Measurements from ENCODE around the gene COL4A1. TPM values are rescaled to one million over a fixed set of nuclear protein-coding genes. Genes with fewer than 3 reads are reported as not detected.

Gene COL4A1
- total RNA-seq, 1 donor from 2014 or later: 105 TPM

DNA sequence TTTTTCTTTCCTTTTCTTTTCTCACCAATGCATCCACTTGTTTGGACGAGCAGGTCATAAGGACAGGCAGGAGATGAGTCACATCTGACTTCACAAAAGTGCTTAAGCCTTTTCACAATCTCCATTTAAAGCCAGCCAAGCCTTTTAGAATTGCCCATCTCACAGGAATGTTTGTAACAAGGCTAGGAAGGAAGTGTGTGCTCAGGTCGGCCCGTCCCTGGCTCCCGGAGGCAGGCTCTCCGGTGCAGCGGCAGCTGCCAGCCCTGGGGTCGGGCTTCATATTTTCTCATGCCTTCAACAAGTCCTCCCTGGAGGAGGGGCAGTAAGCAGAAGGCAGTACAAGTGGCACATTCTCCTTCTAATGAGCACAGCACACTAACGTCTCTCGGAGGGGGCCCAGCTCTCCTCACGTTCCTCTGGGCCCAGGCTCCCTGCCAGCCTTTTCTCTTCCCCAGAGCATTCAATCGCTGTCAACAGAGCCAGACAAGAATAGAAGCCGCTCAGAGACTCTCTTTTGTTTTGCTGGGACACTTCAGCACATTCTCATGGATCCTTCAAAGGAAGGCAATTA, 180.5 kb downstream of the COL4A1 start:
- Histone ChIP-seq H3K4me2 (peak overlapping the region; percentile 64), H3K4me1 (peaks cover 70% of the 10 kb centered on the region), H3K9me3 (ENCODE audit: low read depth) (no peaks in the 10 kb centered on the region), H3K27ac (peak overlapping the region; percentile 97), H3K9ac (no peak overlapping the region), H3K4me3 (peak overlapping the region; percentile 22), H3F3A (ENCODE audit: low read depth) (peaks cover 38% of the 10 kb centered on the region), H3K36me3 (no peaks in the 10 kb centered on the region), H3K27me3 (no peaks in the 10 kb centered on the region), H2AFZ (replicated peaks) (no peak overlapping the region), H3K79me2 (ENCODE audit: low read depth) (no peaks in the 10 kb centered on the region), H4K20me1 (ENCODE audit: low read depth) (no peaks in the 10 kb centered on the region)
- peaks cover 11% of the 10 kb centered on the region for H3K27me3 Mint-ChIP-seq (ENCODE audit: insufficient read depth, low read depth)
- TF ChIP-seq EZH2 (IDR thresholded peaks at IDR 0.05): no peak
- no peak for TF ChIP-seq EZH2phosphoT487 (IDR thresholded peaks at IDR 0.05)
- H3K36me3 Mint-ChIP-seq: peaks cover 4% of the 10 kb centered on the region
- peak overlapping the region; percentile 16 for H3K4me3 Mint-ChIP-seq
- peak overlapping the region; percentile 90 for H3K27ac Mint-ChIP-seq
- H3K9me3 Mint-ChIP-seq: peaks cover 19% of the 10 kb centered on the region
- H3K4me1 Mint-ChIP-seq: peaks cover 65% of the 10 kb centered on the region
- peak; percentile 92 for DNase-seq (ENCODE audit: low spot score)

DNA sequence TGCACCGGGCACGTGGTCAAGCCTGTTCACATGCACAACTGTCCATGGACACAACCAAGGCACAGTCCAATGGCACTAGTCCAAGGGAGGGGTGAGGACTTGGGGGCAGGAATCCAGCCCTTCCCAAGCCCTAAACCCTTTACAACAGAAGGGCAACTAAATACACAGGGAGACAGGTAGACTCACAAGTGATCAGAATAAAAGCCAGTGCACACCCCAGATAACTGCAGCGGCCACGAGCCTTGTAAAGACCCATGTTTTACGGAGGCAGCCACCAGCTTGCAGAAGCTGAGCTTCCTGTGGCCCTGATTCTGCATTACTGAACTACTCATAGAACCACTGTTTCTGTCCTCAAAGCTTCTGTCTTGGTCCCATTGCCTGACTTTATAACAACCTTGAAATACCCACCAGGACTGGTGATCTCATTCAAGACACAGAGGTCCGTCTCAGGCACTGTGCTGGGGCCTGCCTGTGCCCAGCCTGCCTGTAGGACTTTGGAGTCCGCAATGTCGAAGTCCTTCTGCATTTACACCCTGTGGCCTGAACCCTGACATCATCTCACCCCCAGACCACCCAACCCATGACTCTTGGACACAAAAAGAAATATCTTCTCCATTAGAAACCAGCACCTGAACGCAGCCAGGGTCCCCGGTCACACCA, 181.2 kb downstream of the COL4A1 start:
- TF ChIP-seq, protein P1, sequence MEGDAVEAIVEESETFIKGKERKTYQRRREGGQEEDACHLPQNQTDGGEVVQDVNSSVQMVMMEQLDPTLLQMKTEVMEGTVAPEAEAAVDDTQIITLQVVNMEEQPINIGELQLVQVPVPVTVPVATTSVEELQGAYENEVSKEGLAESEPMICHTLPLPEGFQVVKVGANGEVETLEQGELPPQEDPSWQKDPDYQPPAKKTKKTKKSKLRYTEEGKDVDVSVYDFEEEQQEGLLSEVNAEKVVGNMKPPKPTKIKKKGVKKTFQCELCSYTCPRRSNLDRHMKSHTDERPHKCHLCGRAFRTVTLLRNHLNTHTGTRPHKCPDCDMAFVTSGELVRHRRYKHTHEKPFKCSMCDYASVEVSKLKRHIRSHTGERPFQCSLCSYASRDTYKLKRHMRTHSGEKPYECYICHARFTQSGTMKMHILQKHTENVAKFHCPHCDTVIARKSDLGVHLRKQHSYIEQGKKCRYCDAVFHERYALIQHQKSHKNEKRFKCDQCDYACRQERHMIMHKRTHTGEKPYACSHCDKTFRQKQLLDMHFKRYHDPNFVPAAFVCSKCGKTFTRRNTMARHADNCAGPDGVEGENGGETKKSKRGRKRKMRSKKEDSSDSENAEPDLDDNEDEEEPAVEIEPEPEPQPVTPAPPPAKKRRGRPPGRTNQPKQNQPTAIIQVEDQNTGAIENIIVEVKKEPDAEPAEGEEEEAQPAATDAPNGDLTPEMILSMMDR (IDR thresholded peaks at IDR 0.05): no peak
- TF ChIP-seq EZH2 (IDR thresholded peaks at IDR 0.05) (no peak), EZH2phosphoT487 (IDR thresholded peaks at IDR 0.05) (no peak)
- Histone ChIP-seq H3F3A (ENCODE audit: low read depth) (peaks cover 38% of the 10 kb centered on the region), H3K9ac (no peak overlapping the region), H3K27me3 (no peaks in the 10 kb centered on the region), H3K4me2 (peak overlapping the region; percentile 64), H2AFZ (replicated peaks) (no peak overlapping the region), H3K27ac (peak overlapping the region; percentile 97), H3K4me3 (no peak overlapping the region), H3K4me1 (peaks cover 63% of the 10 kb centered on the region), H3K79me2 (ENCODE audit: low read depth) (no peaks in the 10 kb centered on the region), H3K36me3 (no peaks in the 10 kb centered on the region), H4K20me1 (ENCODE audit: low read depth) (no peaks in the 10 kb centered on the region), H3K9me3 (ENCODE audit: low read depth) (no peaks in the 10 kb centered on the region)
- peak overlapping the region; percentile 90 for H3K27ac Mint-ChIP-seq
- peaks cover 19% of the 10 kb centered on the region for H3K9me3 Mint-ChIP-seq
- peak overlapping the region; percentile 3 for H3K4me3 Mint-ChIP-seq
- DNase-seq (ENCODE audit: low spot score): no peak
- H3K4me1 Mint-ChIP-seq: peaks cover 63% of the 10 kb centered on the region
- H3K27me3 Mint-ChIP-seq (ENCODE audit: insufficient read depth, low read depth): peaks cover 12% of the 10 kb centered on the region
- peaks cover 4% of the 10 kb centered on the region for H3K36me3 Mint-ChIP-seq

DNA sequence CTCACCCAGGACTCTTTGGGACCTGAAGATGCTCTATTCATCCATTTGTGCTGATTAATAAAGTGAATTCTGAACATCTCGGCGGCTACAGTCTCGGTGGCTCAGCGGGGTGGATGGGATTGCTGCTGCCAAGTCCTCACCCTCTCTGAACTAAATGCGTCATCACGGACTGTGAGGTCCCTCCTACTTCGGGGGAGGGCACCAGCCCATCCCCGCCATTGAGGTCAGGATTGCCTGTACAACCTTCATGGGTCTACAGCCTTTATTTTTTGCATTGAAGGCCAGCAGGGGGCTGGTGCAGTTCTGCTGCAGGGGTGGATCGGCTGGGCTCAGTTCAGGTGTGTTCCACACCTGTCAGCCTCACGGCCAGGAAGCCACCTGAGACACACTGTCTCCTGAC, 181.8 kb downstream of the COL4A1 start:
- no peak for DNase-seq (ENCODE audit: low spot score)
- Histone ChIP-seq H2AFZ (replicated peaks) (no peak overlapping the region), H3K36me3 (no peaks in the 10 kb centered on the region), H4K20me1 (ENCODE audit: low read depth) (no peaks in the 10 kb centered on the region), H3K4me1 (peaks cover 58% of the 10 kb centered on the region), H3F3A (ENCODE audit: low read depth) (peaks cover 38% of the 10 kb centered on the region), H3K9ac (no peak overlapping the region), H3K9me3 (ENCODE audit: low read depth) (no peaks in the 10 kb centered on the region), H3K4me3 (no peak overlapping the region), H3K79me2 (ENCODE audit: low read depth) (no peaks in the 10 kb centered on the region), H3K4me2 (no peak overlapping the region), H3K27me3 (no peaks in the 10 kb centered on the region), H3K27ac (peak overlapping the region; percentile 97)
- Mint-ChIP-seq H3K36me3 (peaks cover 4% of the 10 kb centered on the region), H3K27me3 (ENCODE audit: insufficient read depth, low read depth) (peaks cover 12% of the 10 kb centered on the region), H3K4me1 (peaks cover 57% of the 10 kb centered on the region), H3K27ac (no peak overlapping the region), H3K9me3 (peaks cover 19% of the 10 kb centered on the region), H3K4me3 (no peak overlapping the region)
- TF ChIP-seq, protein P1 (IDR thresholded peaks at IDR 0.05): no peak
- TF ChIP-seq EZH2phosphoT487 (IDR thresholded peaks at IDR 0.05) (no peak), EZH2 (IDR thresholded peaks at IDR 0.05) (no peak)

Measured in neural progenitor cell (in vitro differentiated cells).